ENCODE measurements around the gene GRIFIN.
A peak's percentile ranks its signal among the peaks of the same experiment; 100 is the strongest.

GRIFIN gene

GRCh38 chr7:2433713-2434550, 42.3 kb downstream of the GRIFIN start:
- no peak for DNase-seq (ENCODE audit: low read depth)
- TF ChIP-seq, protein P1, sequence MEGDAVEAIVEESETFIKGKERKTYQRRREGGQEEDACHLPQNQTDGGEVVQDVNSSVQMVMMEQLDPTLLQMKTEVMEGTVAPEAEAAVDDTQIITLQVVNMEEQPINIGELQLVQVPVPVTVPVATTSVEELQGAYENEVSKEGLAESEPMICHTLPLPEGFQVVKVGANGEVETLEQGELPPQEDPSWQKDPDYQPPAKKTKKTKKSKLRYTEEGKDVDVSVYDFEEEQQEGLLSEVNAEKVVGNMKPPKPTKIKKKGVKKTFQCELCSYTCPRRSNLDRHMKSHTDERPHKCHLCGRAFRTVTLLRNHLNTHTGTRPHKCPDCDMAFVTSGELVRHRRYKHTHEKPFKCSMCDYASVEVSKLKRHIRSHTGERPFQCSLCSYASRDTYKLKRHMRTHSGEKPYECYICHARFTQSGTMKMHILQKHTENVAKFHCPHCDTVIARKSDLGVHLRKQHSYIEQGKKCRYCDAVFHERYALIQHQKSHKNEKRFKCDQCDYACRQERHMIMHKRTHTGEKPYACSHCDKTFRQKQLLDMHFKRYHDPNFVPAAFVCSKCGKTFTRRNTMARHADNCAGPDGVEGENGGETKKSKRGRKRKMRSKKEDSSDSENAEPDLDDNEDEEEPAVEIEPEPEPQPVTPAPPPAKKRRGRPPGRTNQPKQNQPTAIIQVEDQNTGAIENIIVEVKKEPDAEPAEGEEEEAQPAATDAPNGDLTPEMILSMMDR (IDR thresholded peaks at IDR 0.05; ENCODE audit: insufficient read depth, low read depth, low read length, missing control alignments) = no peak
- H3K4me3 ChIP-seq (ENCODE audit: low read length) = no peak overlapping the region

- no peak overlapping the region for H3K4me3 ChIP-seq (ENCODE audit: low read length)
- TF ChIP-seq, protein P1 (IDR thresholded peaks at IDR 0.05; ENCODE audit: insufficient read depth, low read depth, low read length, missing control alignments) = no peak
- DNase-seq (ENCODE audit: low read depth) = no peak
Measured at GRCh38 chr7:2432910-2433712, 43.1 kb downstream of the GRIFIN start.

- H3K4me3 ChIP-seq (ENCODE audit: low read length) = no peak overlapping the region
- no peak for DNase-seq (ENCODE audit: low read depth)
- TF ChIP-seq, protein P1 (IDR thresholded peaks at IDR 0.05; ENCODE audit: insufficient read depth, low read depth, low read length, missing control alignments) = peak; percentile 41
Measured at GRCh38 chr7:2431260-2431867, 44.8 kb downstream of the GRIFIN start.

GRCh38 chr7:2425749-2426148, 50.4 kb downstream of the GRIFIN start:
- DNase-seq (ENCODE audit: low read depth) = no peak
- H3K4me3 ChIP-seq (ENCODE audit: low read length) = no peak overlapping the region
- TF ChIP-seq, protein P1 (IDR thresholded peaks at IDR 0.05; ENCODE audit: insufficient read depth, low read depth, low read length, missing control alignments) = no peak

Data from epithelial cell of esophagus (primary cell).